ENCODE measurements around the gene RNU11.
"Not testable (repeated sequence)": the region's sequence is repeated elsewhere in the genome, so short reads cannot be mapped to it uniquely, and the experiment has no call there.

Gene RNU11

DNA sequence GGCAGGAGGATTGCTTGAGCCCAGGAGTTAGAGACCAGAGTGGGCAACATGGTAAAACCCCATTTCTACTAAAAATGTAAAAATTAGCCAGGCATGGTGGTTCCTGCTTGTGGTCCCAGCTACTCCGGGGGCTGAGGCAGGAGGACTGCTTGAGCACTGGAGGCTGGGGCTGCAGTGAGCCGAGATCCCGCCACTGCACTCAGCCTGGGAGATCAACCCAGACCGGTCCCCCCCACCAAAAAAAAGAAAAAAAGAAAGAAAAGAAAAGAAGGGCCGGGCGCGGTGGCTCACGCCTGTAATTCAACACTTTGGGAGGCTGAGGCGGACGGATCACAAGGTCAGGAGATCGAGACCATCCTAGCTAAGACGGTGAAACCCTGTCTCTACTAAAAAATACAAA, 18.4 kb downstream of the RNU11 start:
- DNase-seq: no peak

DNA sequence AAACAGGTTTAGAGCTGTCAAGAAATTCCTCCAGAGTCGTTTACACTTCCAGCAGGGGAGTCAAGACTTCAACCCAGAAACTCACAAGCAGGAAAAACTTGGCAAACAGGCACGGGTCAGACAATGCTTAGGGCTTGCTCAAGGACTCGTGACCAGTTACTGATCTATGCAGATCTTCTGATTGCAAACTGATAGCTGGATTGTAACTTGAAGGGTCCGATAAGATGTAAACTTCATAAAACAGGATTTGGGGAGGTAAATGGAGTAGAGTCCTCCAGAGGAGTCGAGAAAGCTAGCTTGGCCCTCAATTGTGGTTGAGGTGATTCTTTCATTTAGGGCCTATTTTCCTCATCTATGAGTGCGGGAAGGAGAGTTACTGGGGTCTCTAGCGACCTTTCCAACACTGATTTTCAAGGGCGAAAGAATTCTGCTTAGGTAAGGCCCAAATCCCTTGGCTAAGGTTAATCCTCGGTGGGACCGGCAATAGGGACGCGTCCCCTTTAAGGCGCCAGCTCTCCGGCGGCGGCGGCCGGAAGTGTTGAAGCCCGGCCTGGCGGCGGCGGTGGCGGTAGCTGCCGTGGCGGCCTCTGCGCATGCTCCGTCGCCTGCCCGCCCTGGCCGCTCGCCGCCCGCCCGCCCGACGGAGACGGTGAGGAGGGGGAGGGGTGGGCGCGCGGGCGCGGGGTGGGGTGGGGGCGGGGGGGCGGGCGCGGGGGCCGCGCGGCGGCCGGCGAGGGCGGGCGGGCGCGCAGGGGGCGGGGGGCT, 20.0 kb downstream of the RNU11 start, which contains the start of gene GMEB1:
Gene GMEB1 (plus strand): TSS at position 594 of the 765 bp plus-strand sequence. CDS start 14,829 bp downstream, outside the sequence.
- peak; percentile 87 for DNase-seq

DNA sequence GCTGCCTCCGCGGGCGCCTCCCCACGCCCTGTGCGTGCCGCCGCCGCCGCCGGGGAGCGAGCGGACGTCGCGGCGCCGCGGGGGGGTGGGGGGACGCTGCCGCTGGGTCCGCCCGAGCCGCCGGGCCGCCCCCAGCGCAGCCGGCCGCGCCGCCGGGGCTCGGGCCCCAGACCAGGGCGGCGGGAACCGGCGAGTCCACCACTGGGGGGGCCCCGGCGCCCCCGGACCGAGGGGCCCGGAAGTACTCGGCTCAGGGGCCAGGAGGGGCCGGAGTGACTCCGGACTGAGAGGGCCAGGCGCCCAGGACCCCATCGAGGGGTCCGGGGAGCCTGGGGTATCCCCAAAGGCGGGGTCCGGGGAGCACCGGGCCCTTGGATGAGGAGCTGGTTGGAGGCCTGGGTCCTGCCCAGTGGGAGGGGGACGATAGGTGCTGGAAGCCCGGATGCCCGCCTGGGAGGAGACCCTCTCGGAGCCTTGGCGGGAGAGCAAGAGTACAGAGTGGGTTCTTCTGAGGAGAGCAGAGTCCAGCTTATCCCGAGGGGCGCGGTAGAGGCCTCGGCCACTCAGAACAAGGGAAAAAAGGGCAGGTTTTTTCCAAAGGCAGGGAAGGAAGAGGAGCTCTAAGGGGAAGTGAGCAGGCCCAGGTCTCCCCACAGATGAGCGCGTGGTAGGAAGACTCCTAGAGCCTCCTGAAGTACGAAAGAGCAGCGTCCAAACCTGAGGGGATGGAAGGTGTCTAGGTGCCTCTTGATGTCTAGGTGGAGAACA, 20.7 kb downstream of the RNU11 start:
- DNase-seq: peak; percentile 79

DNA sequence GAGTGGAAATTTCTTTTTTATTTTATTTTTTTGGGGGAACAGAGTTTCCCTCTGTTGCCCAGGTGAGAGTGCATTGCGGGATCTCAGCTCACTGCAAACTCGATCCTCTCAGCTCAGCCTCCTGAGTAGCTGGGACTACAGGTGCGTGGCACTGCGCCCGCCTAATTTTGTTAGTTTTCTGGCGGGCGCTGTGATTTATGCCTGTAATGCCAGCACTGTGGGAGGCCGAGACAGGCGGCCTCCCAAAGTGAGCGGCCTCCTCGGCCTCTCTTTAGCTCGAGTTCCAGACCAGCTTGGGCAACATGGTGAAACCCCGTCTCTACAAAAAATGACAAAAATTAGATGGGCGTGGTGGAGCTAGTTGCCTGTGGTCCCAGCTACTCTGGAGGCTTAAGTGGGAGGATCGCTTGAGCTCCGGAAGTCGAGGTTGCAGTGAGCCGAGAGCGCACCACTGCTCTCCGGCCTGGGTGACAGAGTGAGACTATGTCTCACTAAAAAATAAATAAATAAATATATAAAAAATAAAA, 22.9 kb downstream of the RNU11 start:
- no peak for DNase-seq

DNA sequence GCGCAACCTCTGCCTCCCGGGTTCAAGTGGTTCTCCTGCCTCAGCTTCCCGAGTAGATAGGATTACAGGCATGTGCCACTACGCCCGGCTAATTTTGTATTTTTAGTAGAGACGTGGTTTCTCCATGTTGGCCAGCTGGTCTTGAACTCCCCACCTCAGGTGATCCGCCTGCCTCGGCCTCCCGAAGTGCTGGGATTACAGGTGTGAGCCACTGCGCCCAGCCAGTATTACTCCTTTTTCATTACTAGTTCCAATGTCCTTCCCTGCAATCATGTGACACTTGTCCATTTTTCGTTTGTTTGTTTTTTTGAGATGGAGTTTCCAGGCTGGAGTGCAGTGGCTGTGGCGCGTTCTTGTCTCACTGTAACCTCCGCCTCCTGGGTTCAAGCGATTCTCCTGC, 24.6 kb downstream of the RNU11 start:
- not testable (repeated sequence) for DNase-seq

DNA sequence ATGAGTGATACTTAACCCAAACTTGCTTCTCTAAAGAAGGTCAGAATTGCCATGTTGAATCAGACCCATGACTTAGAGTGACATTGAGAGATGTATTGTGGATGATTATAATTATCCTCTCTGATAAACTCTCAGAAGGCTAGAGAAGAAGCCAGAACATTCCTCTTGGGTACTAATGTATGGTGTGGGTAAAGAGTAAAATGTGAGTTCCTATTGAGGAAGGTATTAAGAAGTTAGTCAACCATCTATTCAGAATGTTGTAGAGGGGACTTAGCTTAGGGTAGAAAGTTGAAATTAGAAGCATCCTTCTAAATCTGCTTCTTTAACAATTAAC, 27.5 kb downstream of the RNU11 start:
- DNase-seq: no peak

DNA sequence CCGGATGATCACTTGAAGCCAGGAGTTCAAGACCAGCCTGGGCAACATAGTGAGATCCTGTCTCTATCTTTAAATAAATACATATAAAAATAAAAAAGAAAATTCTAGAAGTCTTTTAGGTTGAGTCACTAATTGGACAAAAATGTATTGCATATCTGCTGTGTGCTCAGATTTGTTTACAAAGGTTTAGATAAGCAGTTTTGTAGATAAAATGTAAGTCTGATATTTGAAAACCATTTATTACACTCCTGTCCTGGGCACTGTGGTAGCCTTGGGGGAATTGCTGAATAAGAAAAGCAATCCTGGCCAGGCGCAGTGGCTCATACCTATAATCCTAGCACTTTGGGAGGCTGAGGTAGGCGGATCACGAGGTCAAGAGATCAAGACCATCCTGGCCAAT, 31.8 kb downstream of the RNU11 start:
- DNase-seq: no peak

DNA sequence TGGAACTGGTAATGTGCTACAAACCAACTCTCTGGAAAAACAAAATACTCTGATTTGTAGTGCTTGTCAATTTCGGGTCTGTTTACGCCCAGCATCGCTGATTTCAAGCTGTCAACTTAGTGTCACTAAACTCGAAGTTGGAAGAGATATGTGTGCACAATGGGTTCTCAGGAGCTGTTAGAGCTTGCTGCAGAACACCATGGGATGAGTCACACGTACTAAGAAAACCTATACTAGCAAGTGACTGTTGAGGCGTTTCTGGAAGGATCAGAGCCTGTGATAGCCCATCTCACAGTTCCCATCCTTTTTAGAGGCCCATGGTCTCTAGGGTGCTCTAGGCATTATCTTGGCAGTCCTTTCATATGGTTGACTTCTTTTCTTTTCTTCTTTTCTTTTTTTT, 34.4 kb downstream of the RNU11 start:
- no peak for DNase-seq

DNA sequence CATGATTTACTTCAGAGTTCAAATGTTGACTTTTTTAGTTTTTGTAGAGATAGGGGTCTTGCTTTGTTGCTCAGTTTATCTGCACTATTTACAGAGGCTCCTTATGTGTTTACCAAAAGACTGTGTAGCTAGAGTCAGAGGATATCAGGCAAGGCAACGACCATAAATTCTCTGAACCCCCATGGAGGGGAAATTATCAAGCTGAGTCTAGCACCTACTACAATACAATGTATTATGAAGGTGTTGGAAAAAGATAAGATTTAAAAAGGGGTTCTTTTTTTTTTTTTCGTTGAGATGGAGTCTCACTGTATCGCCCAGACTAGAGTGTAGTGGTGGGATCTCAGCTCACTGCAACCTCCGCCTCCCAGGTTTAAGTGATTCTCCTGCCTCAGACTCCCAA, 36.5 kb downstream of the RNU11 start:
- DNase-seq: no peak

DNA sequence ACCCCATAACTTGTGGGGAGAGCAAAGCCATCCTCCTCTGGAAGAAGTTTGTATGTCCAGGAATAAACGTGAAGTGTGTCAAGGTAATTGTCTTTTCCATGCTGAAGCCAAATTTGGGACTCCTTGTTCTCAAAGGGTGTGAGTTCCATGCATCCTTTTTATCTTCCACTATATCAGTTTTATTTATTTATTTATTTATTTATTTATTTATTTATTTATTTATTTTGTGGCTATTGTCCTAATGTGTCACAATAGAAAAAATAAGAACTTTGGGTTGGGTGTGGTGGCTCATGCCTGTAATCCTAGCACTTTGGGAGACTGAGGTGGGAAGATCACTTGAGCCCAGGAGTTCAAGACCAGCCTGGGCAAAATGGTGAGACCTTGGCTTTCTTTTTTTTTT, 43.2 kb downstream of the RNU11 start:
- not testable (repeated sequence) for DNase-seq
